GM12873 (cell line): ENCODE data around the gene RFXAP.
A peak's percentile ranks its signal among the peaks of the same experiment; 100 is the strongest.

Source experiments
- CTCF ChIP-seq: IDR thresholded peaks from 2 replicates; pipeline ENCODE4 v1.5.1; 2012; ENCODE audit warnings: low read depth, mild to moderate bottlenecking, moderate library complexity, low read length, control low read depth; ENCODE audit not compliant: insufficient read depth; ENCODE audit errors: missing control alignments

Gene RFXAP

GRCh38 chr13:36801035-36801434 is 18.0 kb upstream of the RFXAP start:
- no peak for TF ChIP-seq CTCF

- TF ChIP-seq CTCF, result no peak
Observed at GRCh38 chr13:36804588-36804987, 14.4 kb upstream of the RFXAP start.

- no peak for TF ChIP-seq CTCF
Observed at GRCh38 chr13:36806102-36806501, 12.9 kb upstream of the RFXAP start.

GRCh38 chr13:36807616-36808015 is 11.4 kb upstream of the RFXAP start:
- TF ChIP-seq CTCF, result no peak

- no peak for TF ChIP-seq CTCF
Observed at GRCh38 chr13:36813225-36813624, 5.8 kb upstream of the RFXAP start.

- TF ChIP-seq CTCF, result no peak
Observed at GRCh38 chr13:36814465-36814864, 4.6 kb upstream of the RFXAP start.

- peak; percentile 52 for TF ChIP-seq CTCF
Observed at GRCh38 chr13:36815062-36815461, 4.0 kb upstream of the RFXAP start.
